Astrocyte (in vitro differentiated cells and primary cell): ENCODE results near the gene TNFRSF25. TPM values are rescaled to one million over a fixed set of nuclear protein-coding genes. Genes with fewer than 3 reads are reported as not detected.
A peak's percentile ranks its signal among the peaks of the same experiment; 100 is the strongest.

Experiments used
- DNase-seq: peaks from one replicate; pipeline ENCODE4 v3.0.0-alpha.2; 2010; ENCODE audit warnings: low read depth
- FAIRE-seq: peaks from 2 replicates; lab custom pipeline; 2011; peaks lifted over from hg19 to GRCh38; lab: Jason Lieb, UNC
- H2AFZ ChIP-seq: 2 replicates; pipeline ENCODE4 v1.6.0; 2012; ENCODE audit warnings: low read depth, low read length, inconsistent platforms
- H3K27ac ChIP-seq: 2 replicates; pipeline ENCODE4 v1.5.1; 2011; ENCODE audit warnings: low read depth, low read length, inconsistent platforms
- H3K27me3 ChIP-seq: 2 replicates; pipeline ENCODE4 v1.6.0; 2011; ENCODE audit warnings: low read length, inconsistent platforms; ENCODE audit not compliant: insufficient read depth
- H3K36me3 ChIP-seq: 2 replicates; pipeline ENCODE4 v1.5.1; 2011; ENCODE audit warnings: low read length, inconsistent platforms; ENCODE audit not compliant: insufficient read depth
- H3K4me1 ChIP-seq: 2 replicates; pipeline ENCODE4 v1.5.1; 2011; ENCODE audit warnings: low read length, inconsistent platforms; ENCODE audit not compliant: insufficient read depth
- H3K4me2 ChIP-seq: 2 replicates; pipeline ENCODE4 v1.6.0; 2012; ENCODE audit warnings: low read length, inconsistent platforms
- H3K4me3 ChIP-seq: 2 replicates; pipeline ENCODE4 v1.5.1; 2011; ENCODE audit warnings: low read depth, mild to moderate bottlenecking, low read length, inconsistent platforms; ENCODE audit not compliant: insufficient read depth
- H3K79me2 ChIP-seq: 2 replicates; pipeline ENCODE4 v1.6.0; 2012; ENCODE audit warnings: mild to moderate bottlenecking, low read length, inconsistent platforms; ENCODE audit not compliant: insufficient read depth
- H3K9ac ChIP-seq: 2 replicates; pipeline ENCODE4 v1.6.0; 2012; ENCODE audit warnings: mild to moderate bottlenecking, low read length, inconsistent platforms
- H3K9me3 ChIP-seq: 2 replicates; pipeline ENCODE4 v1.5.1; 2012; ENCODE audit warnings: low read depth, mild to moderate bottlenecking, low read length, inconsistent platforms; ENCODE audit not compliant: insufficient read depth
- H4K20me1 ChIP-seq: 2 replicates; pipeline ENCODE4 v1.6.0; 2012; ENCODE audit warnings: low read length, inconsistent platforms; ENCODE audit not compliant: insufficient read depth
- H3K27ac Mint-ChIP-seq: one replicate; pipeline ENCODE4 v1.8.0; 2021; ENCODE audit warnings: mild to moderate bottlenecking, mixed read lengths; ENCODE audit not compliant: unreplicated experiment
- H3K27me3 Mint-ChIP-seq: one replicate; pipeline ENCODE4 v1.8.0; 2021; ENCODE audit warnings: low read depth, mixed read lengths; ENCODE audit not compliant: unreplicated experiment
- H3K36me3 Mint-ChIP-seq: one replicate; pipeline ENCODE4 v1.8.0; 2021; ENCODE audit warnings: low read depth, mixed read lengths; ENCODE audit not compliant: unreplicated experiment
- H3K4me1 Mint-ChIP-seq: one replicate; pipeline ENCODE4 v1.8.0; 2021; ENCODE audit warnings: low read depth, mixed read lengths; ENCODE audit not compliant: unreplicated experiment
- H3K4me3 Mint-ChIP-seq: one replicate; pipeline ENCODE4 v1.8.0; 2021; ENCODE audit warnings: mild to moderate bottlenecking, moderate library complexity, mixed read lengths; ENCODE audit not compliant: unreplicated experiment
- H3K9me3 Mint-ChIP-seq: one replicate; pipeline ENCODE4 v1.8.0; 2021; ENCODE audit warnings: mild to moderate bottlenecking, mixed read lengths; ENCODE audit not compliant: unreplicated experiment
- EZH2 ChIP-seq: IDR thresholded peaks from 2 replicates; pipeline ENCODE4 v1.6.1; 2012; ENCODE audit warnings: mild to moderate bottlenecking, low read length, inconsistent platforms; ENCODE audit not compliant: insufficient read depth
- total RNA-seq: library from RNA; stranded (reverse); gene quantifications from 2 replicates; pipeline ENCODE4 v1.2.1, GENCODE V29; 2021
- TF ChIP-seq, protein P1 (sequence below): IDR thresholded peaks from 2 replicates; pipeline ENCODE4 v1.5.1; 2011; ENCODE audit warnings: low read depth, mild to moderate bottlenecking, inconsistent platforms, low read length, moderate library complexity; ENCODE audit not compliant: insufficient read depth

Gene TNFRSF25
- total RNA-seq, 1 donor from 2014 or later: 18.8 TPM

DNA sequence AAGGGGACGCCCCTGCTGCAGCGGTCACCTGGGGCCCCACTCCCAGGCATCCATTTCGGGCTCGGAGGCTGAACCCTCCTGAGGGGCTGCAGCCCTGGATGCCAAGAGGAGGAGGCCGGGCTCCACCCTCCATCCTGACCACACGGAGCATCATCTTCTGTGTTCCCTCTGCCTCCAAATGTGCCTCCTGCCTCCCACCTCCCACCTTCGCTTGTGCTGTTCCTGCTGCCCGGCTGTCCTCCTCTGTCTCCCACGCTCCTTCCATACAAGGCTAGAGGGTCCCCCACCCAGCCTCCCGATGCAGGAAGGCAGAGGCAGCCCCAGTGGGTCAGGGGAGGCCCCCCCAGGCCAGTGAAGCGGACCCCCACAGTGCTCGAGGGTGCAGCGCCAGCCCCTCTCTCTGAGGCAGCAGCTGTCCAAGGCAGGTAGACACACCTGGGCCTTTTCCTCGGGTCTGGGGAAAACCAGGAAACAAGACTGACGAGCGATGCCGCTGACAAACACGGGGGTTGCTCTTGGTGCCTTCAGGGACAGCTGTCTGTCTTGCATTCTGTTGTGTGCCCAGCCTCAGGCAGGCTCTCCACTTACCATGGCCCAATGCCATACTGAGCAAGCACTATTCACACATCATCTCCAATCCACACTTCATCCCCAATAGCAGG, 42.3 kb upstream of the TNFRSF25 start:
- H3K27ac ChIP-seq: no peak overlapping the region

DNA sequence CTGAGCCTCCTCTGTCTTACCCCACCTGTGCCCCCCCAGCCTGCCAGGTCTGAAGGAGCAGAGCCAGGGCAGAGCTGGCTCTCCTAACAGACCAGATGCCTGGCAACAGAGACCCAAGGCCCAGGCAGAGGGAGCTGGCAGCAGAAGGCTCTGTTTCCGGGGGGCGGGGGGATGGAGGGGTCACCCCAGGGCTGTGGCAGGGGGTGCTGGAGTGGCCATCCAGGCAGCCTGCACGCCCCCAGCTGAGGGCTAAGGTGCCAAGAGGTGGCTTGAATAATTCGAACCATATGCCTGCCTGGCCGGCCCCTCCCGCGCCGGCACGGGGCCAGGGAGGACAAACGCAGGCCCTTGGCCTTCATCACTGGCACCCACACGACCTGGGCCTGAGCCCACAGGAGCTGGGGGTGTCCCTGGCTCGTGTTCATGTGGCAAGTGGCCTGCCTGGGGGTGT, 41.5 kb upstream of the TNFRSF25 start:
- H4K20me1 ChIP-seq: no peaks in the 10 kb centered on the region
- DNase-seq (no peak), FAIRE-seq (no peak)
- no peaks in the 10 kb centered on the region for H3K36me3 ChIP-seq
- no peaks in the 10 kb centered on the region for H3K4me1 Mint-ChIP-seq
- H3K27me3 ChIP-seq: no peaks in the 10 kb centered on the region
- TF ChIP-seq, protein P1, sequence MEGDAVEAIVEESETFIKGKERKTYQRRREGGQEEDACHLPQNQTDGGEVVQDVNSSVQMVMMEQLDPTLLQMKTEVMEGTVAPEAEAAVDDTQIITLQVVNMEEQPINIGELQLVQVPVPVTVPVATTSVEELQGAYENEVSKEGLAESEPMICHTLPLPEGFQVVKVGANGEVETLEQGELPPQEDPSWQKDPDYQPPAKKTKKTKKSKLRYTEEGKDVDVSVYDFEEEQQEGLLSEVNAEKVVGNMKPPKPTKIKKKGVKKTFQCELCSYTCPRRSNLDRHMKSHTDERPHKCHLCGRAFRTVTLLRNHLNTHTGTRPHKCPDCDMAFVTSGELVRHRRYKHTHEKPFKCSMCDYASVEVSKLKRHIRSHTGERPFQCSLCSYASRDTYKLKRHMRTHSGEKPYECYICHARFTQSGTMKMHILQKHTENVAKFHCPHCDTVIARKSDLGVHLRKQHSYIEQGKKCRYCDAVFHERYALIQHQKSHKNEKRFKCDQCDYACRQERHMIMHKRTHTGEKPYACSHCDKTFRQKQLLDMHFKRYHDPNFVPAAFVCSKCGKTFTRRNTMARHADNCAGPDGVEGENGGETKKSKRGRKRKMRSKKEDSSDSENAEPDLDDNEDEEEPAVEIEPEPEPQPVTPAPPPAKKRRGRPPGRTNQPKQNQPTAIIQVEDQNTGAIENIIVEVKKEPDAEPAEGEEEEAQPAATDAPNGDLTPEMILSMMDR: no peak
- TF ChIP-seq EZH2: no peak
- no peak overlapping the region for H3K4me3 Mint-ChIP-seq
- no peaks in the 10 kb centered on the region for H3K36me3 Mint-ChIP-seq
- no peak overlapping the region for H3K27ac Mint-ChIP-seq
- H3K27ac ChIP-seq: no peak overlapping the region
- no peak overlapping the region for H3K4me2 ChIP-seq
- H3K79me2 ChIP-seq: no peaks in the 10 kb centered on the region
- peaks cover 11% of the 10 kb centered on the region for H3K27me3 Mint-ChIP-seq
- H2AFZ ChIP-seq: no peak overlapping the region
- no peak overlapping the region for H3K9ac ChIP-seq
- no peaks in the 10 kb centered on the region for H3K4me1 ChIP-seq
- H3K9me3 ChIP-seq: no peaks in the 10 kb centered on the region
- no peak overlapping the region for H3K4me3 ChIP-seq
- H3K9me3 Mint-ChIP-seq: no peaks in the 10 kb centered on the region

More for the DNA sequence above, 42.3 kb upstream of the TNFRSF25 start:
- Histone ChIP-seq H3K79me2 (no peaks in the 10 kb centered on the region), H3K4me3 (no peak overlapping the region), H3K9me3 (no peaks in the 10 kb centered on the region), H2AFZ (no peak overlapping the region), H3K27me3 (no peaks in the 10 kb centered on the region), H3K4me2 (no peak overlapping the region), H3K36me3 (no peaks in the 10 kb centered on the region), H3K9ac (no peak overlapping the region), H3K4me1 (no peaks in the 10 kb centered on the region), H4K20me1 (no peaks in the 10 kb centered on the region)
- Mint-ChIP-seq H3K4me1 (no peaks in the 10 kb centered on the region), H3K4me3 (no peak overlapping the region), H3K9me3 (no peaks in the 10 kb centered on the region), H3K27ac (no peak overlapping the region), H3K27me3 (peaks cover 11% of the 10 kb centered on the region), H3K36me3 (no peaks in the 10 kb centered on the region)
- no peak for DNase-seq
- TF ChIP-seq, protein P1: no peak
- TF ChIP-seq EZH2: no peak
- FAIRE-seq: no peak

DNA sequence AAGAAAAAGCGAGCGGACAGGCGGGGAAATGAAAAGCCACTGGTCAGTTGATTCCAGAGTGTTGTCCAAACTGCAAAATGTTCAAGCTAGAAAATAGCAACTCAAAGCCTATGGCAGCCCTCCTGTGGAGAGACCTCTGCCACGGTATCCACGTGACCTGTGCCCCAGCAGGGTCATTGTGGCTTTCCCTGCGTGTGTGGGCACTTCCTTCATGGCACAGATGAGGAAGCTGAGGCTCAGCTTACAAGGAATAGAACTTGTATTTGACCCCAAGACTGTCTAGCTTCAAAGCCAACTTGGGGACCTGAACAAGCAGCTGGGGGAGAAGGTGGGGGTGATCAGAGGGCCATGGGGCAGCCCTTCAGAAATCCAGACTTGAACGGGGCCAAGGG, 41.1 kb upstream of the TNFRSF25 start:
- Mint-ChIP-seq H3K9me3 (no peaks in the 10 kb centered on the region), H3K4me1 (no peaks in the 10 kb centered on the region), H3K27ac (peak overlapping the region; percentile 18), H3K4me3 (no peak overlapping the region), H3K27me3 (peaks cover 14% of the 10 kb centered on the region), H3K36me3 (no peaks in the 10 kb centered on the region)
- Histone ChIP-seq H3K36me3 (no peaks in the 10 kb centered on the region), H2AFZ (no peak overlapping the region), H3K79me2 (no peaks in the 10 kb centered on the region), H4K20me1 (no peaks in the 10 kb centered on the region), H3K4me2 (no peak overlapping the region), H3K4me1 (no peaks in the 10 kb centered on the region), H3K9me3 (no peaks in the 10 kb centered on the region), H3K4me3 (no peak overlapping the region), H3K9ac (no peak overlapping the region), H3K27ac (no peak overlapping the region), H3K27me3 (peaks cover 2% of the 10 kb centered on the region)
- FAIRE-seq (no peak), DNase-seq (no peak)
- TF ChIP-seq, protein P1: no peak
- no peak for TF ChIP-seq EZH2
